ENCODE data around the gene DNAJB1.

The DNAJB1 gene

DNA sequence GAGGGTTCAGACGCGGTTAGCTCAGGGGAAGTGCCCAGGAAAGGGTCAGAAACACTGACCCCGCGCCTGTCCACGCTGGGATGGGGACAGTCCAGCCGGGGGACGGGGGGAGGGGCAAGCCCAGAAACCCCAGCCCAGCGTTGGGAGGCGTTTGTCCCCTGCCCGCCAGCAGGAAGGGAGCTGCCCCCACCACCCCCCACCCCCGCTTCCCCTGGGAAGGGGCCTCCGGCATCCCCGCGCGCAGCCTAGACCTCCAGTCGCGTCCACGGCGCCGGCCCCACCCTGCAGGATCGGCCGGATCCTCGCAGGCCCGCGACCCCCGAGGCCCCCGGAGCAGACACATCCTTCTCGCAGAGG lies 22.5 kb downstream of the DNAJB1 start:
- DNase-seq = no peak

- DNase-seq = no peak
Observed at GRCh38 chr19:14494910-14495671, 23.1 kb downstream of the DNAJB1 start.

DNA sequence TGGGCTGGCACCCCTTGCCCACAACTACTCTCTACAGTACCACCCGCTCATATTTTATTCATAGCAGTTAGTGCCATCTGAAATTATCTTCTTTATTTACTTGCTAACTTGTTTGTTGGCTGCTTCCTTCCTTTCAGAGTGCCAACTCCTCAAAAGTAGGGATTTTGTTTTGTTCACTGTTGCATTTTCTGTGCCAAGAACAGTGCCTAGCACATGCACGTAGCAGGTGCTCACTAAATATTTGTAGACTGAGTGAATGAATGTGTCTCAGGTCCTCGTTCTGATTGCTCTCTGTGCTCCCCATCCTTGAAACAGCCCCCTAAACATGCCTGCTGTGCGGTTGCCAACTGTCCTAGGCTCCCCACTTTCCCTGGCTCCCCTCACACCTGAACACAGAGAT lies 23.8 kb downstream of the DNAJB1 start:
- DNase-seq = no peak

- DNase-seq = no peak
Observed at GRCh38 chr19:14492756-14493337, 25.4 kb downstream of the DNAJB1 start.

DNA sequence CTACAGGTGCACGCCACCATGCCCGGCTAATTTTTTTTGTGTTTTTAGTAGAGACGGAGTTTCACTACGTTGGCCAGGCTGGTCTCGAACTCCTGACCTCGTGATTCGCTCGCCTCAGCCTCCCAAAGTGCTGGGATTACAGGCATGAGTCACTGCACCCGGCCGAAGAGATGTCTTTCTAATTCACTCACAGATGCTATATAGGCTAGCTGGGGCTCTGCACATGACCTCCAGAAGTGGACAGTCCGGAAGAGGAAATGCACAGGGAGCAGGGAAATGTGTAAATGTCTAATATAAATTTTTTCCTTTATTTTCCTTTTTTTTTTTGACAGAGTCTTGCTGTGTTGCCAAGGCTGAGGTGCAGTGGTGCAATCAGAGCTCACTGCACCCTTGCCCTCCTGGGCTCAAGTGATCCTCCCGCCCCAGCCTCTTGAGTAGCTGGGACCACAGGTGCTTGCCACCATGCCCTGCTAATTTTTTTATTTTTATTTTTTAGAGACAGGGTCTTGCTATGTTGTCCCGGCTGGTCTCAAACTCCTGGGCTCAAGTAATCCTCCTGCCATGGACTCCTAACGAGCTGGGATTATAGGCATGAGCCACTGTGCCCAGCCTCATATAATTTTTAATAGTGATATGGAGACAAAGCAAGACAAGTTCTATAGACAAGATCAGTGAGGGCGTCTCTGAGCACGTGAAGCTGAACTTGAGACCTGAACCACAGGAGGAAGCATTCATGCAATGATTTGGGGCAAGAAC lies 30.6 kb downstream of the DNAJB1 start:
- no peak for DNase-seq

GRCh38 chr19:14482172-14482941 lies 35.8 kb downstream of the DNAJB1 start:
- DNase-seq = no peak

- peak; percentile 63 for DNase-seq
Observed at GRCh38 chr19:14480700-14481079, 37.5 kb downstream of the DNAJB1 start.

DNA sequence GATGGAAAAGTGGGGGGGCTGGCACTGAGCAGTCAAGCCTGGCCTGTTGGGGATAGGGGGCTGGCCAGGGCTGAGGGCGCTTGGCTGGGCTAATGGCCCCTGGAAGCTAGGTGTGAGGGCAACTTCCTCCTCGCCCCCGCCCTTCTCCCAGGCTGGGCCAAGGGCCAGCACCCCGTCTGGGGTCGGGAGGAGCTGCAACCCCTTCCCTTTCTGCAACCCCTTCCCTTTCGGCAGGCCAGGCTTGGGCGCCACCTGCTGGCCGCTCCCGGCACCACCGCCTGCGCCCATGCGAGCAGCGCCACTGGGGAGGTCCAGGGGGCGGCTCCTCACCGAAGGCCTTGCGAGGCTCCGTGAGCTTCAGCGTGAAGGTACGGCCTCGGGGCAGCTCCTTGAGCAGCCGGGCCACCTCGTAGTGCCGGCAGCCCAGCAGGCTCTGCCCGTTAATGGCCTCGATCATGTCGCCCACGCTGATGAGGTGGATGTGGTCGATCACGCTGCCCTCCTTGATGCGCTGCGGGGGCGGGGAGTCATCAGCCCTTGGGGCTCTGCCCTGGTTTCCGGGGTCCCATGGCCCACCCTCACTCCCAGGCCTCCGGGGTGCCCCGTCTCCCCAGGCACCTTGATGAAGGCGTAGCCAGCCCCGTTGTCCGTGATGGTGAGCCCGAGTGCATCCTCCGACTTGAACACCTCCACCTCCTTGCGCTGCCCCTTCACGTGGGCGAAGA lies 38.1 kb downstream of the DNAJB1 start:
- DNase-seq = peak; percentile 27

GRCh38 chr19:14479309-14479974 lies 38.8 kb downstream of the DNAJB1 start:
- DNase-seq = no peak

GRCh38 chr19:14478113-14478545 lies 40.1 kb downstream of the DNAJB1 start:
- DNase-seq = no peak

DNA sequence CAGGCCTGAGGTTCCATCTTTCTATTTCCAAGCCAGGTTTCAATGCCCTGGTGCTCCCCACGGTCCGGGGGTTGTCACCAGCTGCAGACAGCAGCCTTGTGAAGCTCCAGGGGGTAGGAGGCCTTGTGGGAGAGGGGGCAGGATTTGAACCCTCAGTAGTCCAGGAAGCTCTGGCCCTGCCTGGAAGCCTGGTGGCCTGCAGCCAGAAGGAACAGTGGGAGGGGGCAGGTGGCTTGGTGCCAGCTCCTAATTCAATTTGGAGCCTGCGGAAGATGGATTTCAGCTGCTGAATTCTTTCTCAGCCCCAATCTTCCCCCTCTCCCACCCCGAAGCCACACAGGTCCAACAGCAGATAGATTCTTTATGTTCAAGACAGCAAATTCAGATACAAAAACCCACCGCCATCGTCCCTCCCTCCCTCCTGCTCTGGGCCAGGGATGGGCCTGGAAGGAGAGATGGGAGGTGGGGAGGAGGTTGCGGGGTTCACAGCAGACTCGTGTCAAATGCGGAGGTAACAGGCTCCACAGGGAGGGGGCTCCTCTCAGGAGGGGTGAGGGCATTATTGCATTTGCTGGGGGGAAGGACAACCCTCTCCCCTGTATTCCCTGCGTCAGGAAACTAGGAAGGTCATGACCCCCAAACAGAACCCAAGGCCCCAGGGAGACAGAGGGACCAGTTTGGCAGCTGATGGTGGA lies 40.6 kb downstream of the DNAJB1 start:
- peak; percentile 43 for DNase-seq

- DNase-seq = peak; percentile 70
Observed at GRCh38 chr19:14476673-14477401, 41.4 kb downstream of the DNAJB1 start.

DNA sequence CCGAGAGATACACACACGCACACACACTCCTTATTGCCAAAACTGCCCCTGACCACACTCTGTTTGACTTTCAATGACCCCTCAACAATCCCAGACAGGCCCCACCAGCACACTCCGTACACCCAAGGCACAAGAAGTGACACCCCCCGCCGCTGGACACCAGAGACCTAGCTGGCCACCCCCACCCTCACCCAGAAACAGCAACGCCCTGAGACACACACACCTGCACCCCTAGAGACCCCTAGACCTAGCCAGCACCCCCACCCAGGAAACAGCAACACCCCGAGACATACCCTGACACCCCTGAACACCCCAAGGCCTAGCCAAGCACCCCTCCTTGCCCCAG lies 41.9 kb downstream of the DNAJB1 start:
- no peak for DNase-seq

DNA sequence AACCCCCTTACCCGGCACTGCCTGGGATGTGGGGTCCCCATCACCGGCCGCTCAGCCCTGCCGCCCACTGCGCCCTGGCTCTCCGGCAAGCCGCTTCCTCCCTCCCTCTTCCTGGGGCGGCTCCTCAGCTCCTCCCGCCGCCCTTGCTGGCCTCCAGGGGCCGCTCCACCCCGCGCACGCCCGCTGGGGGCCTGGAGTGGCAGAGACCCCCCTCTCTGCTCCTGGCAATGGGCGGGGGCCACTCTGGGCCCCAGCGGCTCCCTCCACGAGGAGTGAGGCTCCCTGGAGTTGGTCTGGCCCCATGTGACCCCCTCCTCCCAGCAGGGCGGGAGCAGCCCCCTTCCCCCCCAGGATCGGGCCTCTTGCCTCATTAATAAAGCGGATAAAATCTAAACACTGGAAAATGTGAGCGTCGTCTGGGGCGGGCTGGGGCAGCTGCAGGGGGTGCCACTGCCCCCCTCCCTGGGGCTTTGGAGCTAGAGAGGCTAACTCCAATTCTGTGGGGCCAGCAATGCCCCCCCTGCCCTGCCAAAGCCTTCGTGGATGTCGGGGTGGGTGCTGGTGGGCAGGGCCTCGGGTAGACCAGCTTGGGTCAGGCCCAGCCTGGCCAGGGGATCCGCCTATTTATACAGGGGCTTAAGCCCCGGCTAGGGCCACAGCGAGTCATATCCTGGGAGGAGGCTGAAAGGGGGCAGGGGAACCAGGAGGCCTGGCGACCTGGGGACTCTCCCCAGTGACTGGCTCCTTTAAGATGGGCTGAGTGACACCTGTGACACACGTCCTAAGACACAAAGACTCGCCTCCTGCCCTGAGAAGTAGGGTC lies 42.7 kb downstream of the DNAJB1 start, which contains the start of gene PTGER1:
Gene PTGER1, minus strand, starts transcription at position 104 of the 823 bp plus-strand sequence. CDS start 1,034 bp downstream, outside the sequence.
- DNase-seq = peak; percentile 29

- DNase-seq = no peak
Observed at GRCh38 chr19:14474827-14475226, 43.4 kb downstream of the DNAJB1 start.

DNA sequence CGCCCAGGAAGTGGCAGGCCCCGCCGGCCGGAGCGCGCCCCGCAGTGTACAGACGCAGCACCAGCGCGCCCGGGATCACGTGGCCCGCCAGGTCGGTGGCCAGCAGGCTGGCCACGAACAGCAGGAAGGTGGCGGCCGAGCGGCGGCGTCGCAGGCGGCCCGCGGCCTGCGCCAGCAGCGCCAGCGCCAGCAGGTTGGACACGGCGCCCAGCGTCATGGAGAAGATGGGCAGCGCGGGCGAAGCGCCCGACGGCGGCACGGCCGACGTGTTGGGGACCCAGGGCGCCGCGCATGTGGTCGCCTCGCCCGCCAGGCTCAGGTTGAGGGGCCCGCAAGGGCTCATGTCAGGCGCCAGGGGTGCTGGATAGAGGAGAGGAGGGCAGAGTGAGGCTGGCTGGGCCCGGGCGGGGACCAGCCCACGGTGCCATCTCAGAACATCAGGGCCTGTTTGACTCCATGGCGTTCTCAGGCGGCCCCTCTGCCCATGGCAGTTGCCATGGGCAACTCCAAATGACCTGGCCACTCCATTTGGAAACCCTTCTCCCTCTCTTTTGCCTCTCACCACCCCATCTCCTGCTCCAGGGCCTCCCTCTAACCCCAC lies 44.1 kb downstream of the DNAJB1 start:
- no peak for DNase-seq

GRCh38 chr19:14473073-14473977 lies 44.9 kb downstream of the DNAJB1 start:
- DNase-seq = no peak
